Measurements from ENCODE around the gene ZC3H4. TPM values are rescaled to one million over a fixed set of nuclear protein-coding genes. Genes with fewer than 3 reads are reported as not detected.

ZC3H4 gene
- total and polyA plus RNA-seq, 9 of the 15 experiments (the other 6 are each of a cell fraction or from before 2014, with no cell fraction given), result 2.2 to 75.6 (median 18.3) TPM

GRCh38 chr19:47047763-47048405, 65.7 kb downstream of the ZC3H4 start (continued):
- TF ChIP-seq RFX7 (CRISPR knock-in tag; IDR thresholded peaks at IDR 0.05), result no peak
- no peak for TF ChIP-seq MXI1 (IDR thresholded peaks at IDR 0.05; ENCODE audit: low read depth, low read length)
- TF ChIP-seq SRF (CRISPR knock-in tag; IDR thresholded peaks at IDR 0.05), result no peak
- no peak for TF ChIP-seq THRB (CRISPR knock-in tag; conservative IDR thresholded peaks at IDR 0.05)
- TF ChIP-seq ZFPM2 (CRISPR knock-in tag; IDR thresholded peaks at IDR 0.05), result no peak
- TF ChIP-seq ZBED1 (IDR thresholded peaks at IDR 0.05), result no peak
- TF ChIP-seq NFYB (IDR thresholded peaks at IDR 0.05; ENCODE audit: extremely low read depth, insufficient read length), result peak; percentile 80
- no peak for TF ChIP-seq ZBTB26 (CRISPR knock-in tag; IDR thresholded peaks at IDR 0.05)
- no peak for TF ChIP-seq ZNF785 (CRISPR knock-in tag; IDR thresholded peaks at IDR 0.05)
- TF ChIP-seq HSF4 (CRISPR knock-in tag; IDR thresholded peaks at IDR 0.05; ENCODE audit: borderline replicate concordance), result no peak
- TF ChIP-seq E4F1 (CRISPR knock-in tag; IDR thresholded peaks at IDR 0.05; ENCODE audit: borderline replicate concordance), result no peak
- no peak for TF ChIP-seq ZNF395 (CRISPR knock-in tag; IDR thresholded peaks at IDR 0.05)
- no peak for TF ChIP-seq ZNF407 (IDR thresholded peaks at IDR 0.05; ENCODE audit: low read depth)
